Upper lobe of left lung (tissue), 4 donors: ENCODE measurements around the gene SORBS2.

ENCODE experiments used
- EP300 ChIP-seq, 4 donors: sonication (generic); formaldehyde crosslinking; IDR thresholded peaks; one replicate each; pipeline ENCODE4 v1.5.1; 2017; ENCODE audit warnings: antibody characterized with exemption in 4 of 4, control low read depth in 2 of 4
- POLR2A ChIP-seq, 4 donors: fragments of 450-650 bp; IDR thresholded peaks; one replicate each; pipeline ENCODE4 v1.5.1; 2016 to 2017; ENCODE audit warnings: antibody characterized with exemption in 4 of 4, mild to moderate bottlenecking in 2 of 4
- TF ChIP-seq, protein P1 (sequence below), 6 experiments: fragments of 450-650 bp in 4 of 6; fragments of 200-600 bp in 2 of 6; sonication (generic) in 2 of 6; IDR thresholded peaks; one replicate each; pipeline ENCODE4 v1.5.1; 2016 to 2019; ENCODE audit warnings: antibody characterized with exemption in 6 of 6

- TF ChIP-seq, protein P1, sequence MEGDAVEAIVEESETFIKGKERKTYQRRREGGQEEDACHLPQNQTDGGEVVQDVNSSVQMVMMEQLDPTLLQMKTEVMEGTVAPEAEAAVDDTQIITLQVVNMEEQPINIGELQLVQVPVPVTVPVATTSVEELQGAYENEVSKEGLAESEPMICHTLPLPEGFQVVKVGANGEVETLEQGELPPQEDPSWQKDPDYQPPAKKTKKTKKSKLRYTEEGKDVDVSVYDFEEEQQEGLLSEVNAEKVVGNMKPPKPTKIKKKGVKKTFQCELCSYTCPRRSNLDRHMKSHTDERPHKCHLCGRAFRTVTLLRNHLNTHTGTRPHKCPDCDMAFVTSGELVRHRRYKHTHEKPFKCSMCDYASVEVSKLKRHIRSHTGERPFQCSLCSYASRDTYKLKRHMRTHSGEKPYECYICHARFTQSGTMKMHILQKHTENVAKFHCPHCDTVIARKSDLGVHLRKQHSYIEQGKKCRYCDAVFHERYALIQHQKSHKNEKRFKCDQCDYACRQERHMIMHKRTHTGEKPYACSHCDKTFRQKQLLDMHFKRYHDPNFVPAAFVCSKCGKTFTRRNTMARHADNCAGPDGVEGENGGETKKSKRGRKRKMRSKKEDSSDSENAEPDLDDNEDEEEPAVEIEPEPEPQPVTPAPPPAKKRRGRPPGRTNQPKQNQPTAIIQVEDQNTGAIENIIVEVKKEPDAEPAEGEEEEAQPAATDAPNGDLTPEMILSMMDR (IDR thresholded peaks at IDR 0.05): no peak
- TF ChIP-seq EP300 (IDR thresholded peaks at IDR 0.05) (no peak), POLR2A (IDR thresholded peaks at IDR 0.05) (no peak)
Measured at GRCh38 chr4:185837415-185838103, 25.6 kb upstream of the SORBS2 start.
